IMR-90 (cell line): ENCODE measurements around the gene CYS1. TPM values are rescaled to one million over a fixed set of nuclear protein-coding genes. Genes with fewer than 3 reads are reported as not detected.
"Not testable (repeated sequence)": the region's sequence is repeated elsewhere in the genome, so short reads cannot be mapped to it uniquely, and the experiment has no call there.

Experiments
- ATAC-seq: fragments of 200-7000 bp; cut with Tn5 transposase; 2 replicates; pipeline ENCODE4 v1.9.1; 2020; ENCODE audit warnings: low read depth, mild to moderate bottlenecking, moderate library complexity
- BruUV-seq: library from RNA; stranded (reverse); fragments of 400-500 nt; replicated peaks from 2 replicates; lab custom pipeline; 2021; lab: Mats Ljungman, UMichigan
- CTCF ChIA-PET: fragments of 300-600 bp; formaldehyde crosslinking; extraction: SDS; loops from one replicate; lab custom pipeline; 2021; ENCODE audit warnings: antibody characterized with exemption; lab: Yijun Ruan, JAX
- POLR2A ChIA-PET: fragments of 300-600 bp; sonication (Branson Sonifier 250); formaldehyde crosslinking; loops from one replicate; lab custom pipeline; 2022; ENCODE audit warnings: antibody characterized with exemption; ENCODE audit not compliant: unreplicated experiment; lab: Charles Lee
- DNase-seq: peaks from one replicate; pipeline ENCODE4 v3.0.0; 2013
- H2AFZ ChIP-seq: replicated peaks from 2 replicates; pipeline ENCODE3; 2013; ENCODE audit warnings: low read length, mild to moderate bottlenecking; ENCODE audit not compliant: poor library complexity
- H2AK5ac ChIP-seq: 2 replicates; pipeline ENCODE4 v1.6.1; 2013; ENCODE audit warnings: low read depth, low read length, inconsistent platforms
- H2AK9ac ChIP-seq: replicated peaks from 2 replicates; pipeline ENCODE3; 2013; ENCODE audit warnings: mild to moderate bottlenecking, low read depth, low read length, moderate library complexity; ENCODE audit not compliant: poor library complexity
- H2BK120ac ChIP-seq: 2 replicates; pipeline ENCODE4 v1.6.1; 2013; ENCODE audit warnings: low read depth, low read length, inconsistent platforms
- H2BK15ac ChIP-seq: 3 replicates; pipeline ENCODE4 v1.6.1; 2013; ENCODE audit warnings: low read depth, low read length, inconsistent platforms
- H2BK20ac ChIP-seq: 2 replicates; pipeline ENCODE4 v1.6.1; 2013; ENCODE audit warnings: low read depth, mild to moderate bottlenecking, inconsistent platforms, low read length, moderate library complexity
- H2BK5ac ChIP-seq: 2 replicates; pipeline ENCODE4 v1.6.1; 2013; ENCODE audit warnings: mild to moderate bottlenecking, low read depth, low read length, inconsistent platforms; ENCODE audit not compliant: poor library complexity, severe bottlenecking
- H3K14ac ChIP-seq: replicated peaks from 2 replicates; pipeline ENCODE4 v1.6.1; 2013; ENCODE audit warnings: low read depth, low read length, inconsistent platforms
- H3K18ac ChIP-seq: 2 replicates; pipeline ENCODE4 v1.6.1; 2013; ENCODE audit warnings: low read depth, low read length, control low read depth
- H3K23ac ChIP-seq: 2 replicates; pipeline ENCODE4 v1.6.1; 2013; ENCODE audit warnings: low read depth, low read length, inconsistent platforms
- H3K27ac ChIP-seq: 2 replicates; pipeline ENCODE4 v1.5.1; 2013; ENCODE audit warnings: mild to moderate bottlenecking, control low read depth, low read length; ENCODE audit not compliant: insufficient read depth
- H3K27me3 ChIP-seq: 2 replicates; pipeline ENCODE4 v1.6.1; 2013; ENCODE audit warnings: low read length; ENCODE audit not compliant: control insufficient read depth, insufficient read depth
- H3K36me3 ChIP-seq: 2 replicates; pipeline ENCODE4 v1.6.1; 2013; ENCODE audit warnings: low read length, mixed read lengths; ENCODE audit not compliant: control insufficient read depth, insufficient read depth
- H3K4ac ChIP-seq: 2 replicates; pipeline ENCODE4 v1.6.1; 2013; ENCODE audit warnings: low read depth, low read length, inconsistent platforms
- H3K4me1 ChIP-seq: 2 replicates; pipeline ENCODE4 v1.6.1; 2013; ENCODE audit warnings: low read length, mixed read lengths; ENCODE audit not compliant: control insufficient read depth, insufficient read depth
- H3K4me2 ChIP-seq: 2 replicates; pipeline ENCODE4 v1.6.1; 2013; ENCODE audit warnings: low read depth, mild to moderate bottlenecking, control low read depth, low read length, moderate library complexity
- H3K4me3 ChIP-seq: 2 replicates; pipeline ENCODE4 v1.5.1; 2013; ENCODE audit warnings: low read depth, mild to moderate bottlenecking, control low read depth, low read length, moderate library complexity; ENCODE audit not compliant: insufficient read depth
- H3K56ac ChIP-seq: 2 replicates; pipeline ENCODE4 v1.6.1; 2013; ENCODE audit warnings: low read length, inconsistent platforms; ENCODE audit not compliant: insufficient read depth; ENCODE audit errors: extremely low read depth
- H3K79me1 ChIP-seq, 2 experiments: 2 replicates each; pipeline ENCODE4 v1.6.1; 2013; ENCODE audit warnings: low read length in 2 of 2, inconsistent platforms in 1 of 2, low read depth in 1 of 2
- H3K9ac ChIP-seq: 2 replicates; pipeline ENCODE4 v1.6.1; 2013; ENCODE audit warnings: low read depth, low read length, control low read depth
- H3K9me1 ChIP-seq: 2 replicates; pipeline ENCODE4 v1.6.1; 2013; ENCODE audit warnings: low read length, inconsistent platforms; ENCODE audit not compliant: insufficient read depth
- H3K9me3 ChIP-seq: 2 replicates; pipeline ENCODE4 v1.6.1; 2013; ENCODE audit warnings: low read length; ENCODE audit not compliant: control insufficient read depth, insufficient read depth
- H4K20me1 ChIP-seq: 2 replicates; pipeline ENCODE4 v1.6.1; 2013; ENCODE audit warnings: low read length, inconsistent platforms; ENCODE audit not compliant: insufficient read depth
- H4K5ac ChIP-seq: 2 replicates; pipeline ENCODE4 v1.6.1; 2013; ENCODE audit warnings: mild to moderate bottlenecking, low read depth, low read length, control low read depth
- H4K8ac ChIP-seq, 2 experiments: 2 replicates each; pipeline ENCODE4 v1.6.1; 2013; ENCODE audit warnings: low read depth in 2 of 2, low read length in 2 of 2, control low read depth in 1 of 2, inconsistent platforms in 1 of 2
- H4K91ac ChIP-seq: 2 replicates; pipeline ENCODE4 v1.6.1; 2013; ENCODE audit warnings: low read depth, low read length, inconsistent platforms; ENCODE audit not compliant: insufficient read depth
- WGBS, 2 experiments: methylation state at CpG; one replicate each; pipeline versions ENCODE4 v1.1.5 to v1.1.7; 2013; ENCODE audit warnings: missing lambda C conversion rate in 2 of 2; ENCODE audit not compliant: insufficient read length in 1 of 2; ENCODE audit errors: extremely low coverage in 2 of 2; 5-methylcytosine and 5-hydroxymethylcytosine counted together
- dilution Hi-C: fragments of 300-500 bp; cut with HindIII; formaldehyde crosslinking; loops from one replicate; pipeline ENCODE4 v1.14.3; 2018; ENCODE audit warnings: low sequenced_read_pairs; ENCODE audit not compliant: unreplicated experiment
- in situ Hi-C: fragments of 300-500 bp; cut with MboI; formaldehyde crosslinking; loops from 3 replicates; pipeline ENCODE4 v1.14.3; 2019; ENCODE audit warnings: low sequenced_read_pairs, inconsistent platforms, mixed read lengths
- intact Hi-C: fragments of 100-400 bp; cut with micrococcal nuclease; formaldehyde crosslinking; loops from 2 replicates; pipeline ENCODE4 v1.10.0; 2022
- polyA plus RNA-seq, 3 experiments: library from polyadenylated mRNA; depleted of rRNA; stranded (reverse); fragments of >200 nt; gene quantifications; 2 replicates each; pipeline ENCODE4 v1.2.3, GENCODE V29; 2012; ENCODE audit warnings: low replicate concordance in 1 of 3
- total RNA-seq: library from RNA; depleted of rRNA; stranded (reverse); fragments of >200 nt; gene quantifications from 2 replicates; pipeline ENCODE4 v1.2.3, GENCODE V29; 2012

Gene CYS1
- total and polyA plus RNA-seq, 2 of the 4 experiments (the other 2 are of a cell fraction) = under 0.01 to 0.12 TPM

GRCh38 chr2:10015376-10015989, 64.7 kb downstream of the CYS1 start:
- H3K14ac ChIP-seq, H4K8ac ChIP-seq, ATAC-seq, H2AK9ac ChIP-seq, H3K27me3 ChIP-seq, DNase-seq, H3K4ac ChIP-seq, in situ Hi-C loops, H2BK15ac ChIP-seq, H3K18ac ChIP-seq, H3K27ac ChIP-seq, H4K5ac ChIP-seq, H3K9ac ChIP-seq, H3K23ac ChIP-seq, CTCF ChIA-PET, H2BK5ac ChIP-seq, H3K4me3 ChIP-seq, H2AK5ac ChIP-seq, intact Hi-C loops, H3K56ac ChIP-seq, H3K9me1 ChIP-seq, H2AFZ ChIP-seq, dilution Hi-C loops, H3K36me3 ChIP-seq, H3K4me2 ChIP-seq, BruUV-seq, H3K4me1 ChIP-seq, H3K9me3 ChIP-seq, H2BK20ac ChIP-seq, H2BK120ac ChIP-seq, H4K20me1 ChIP-seq, H4K91ac ChIP-seq, H3K79me1 ChIP-seq, POLR2A ChIA-PET: not testable (repeated sequence)
- 94% methylated on average over 33 of the region's 44 CpGs; no CpG with 5 or more reads in 1 of the 2 experiments for WGBS, 2 experiments
